HT-29 (cell line): ENCODE results near the gene SERPINB2. TPM values are rescaled to one million over a fixed set of nuclear protein-coding genes. Genes with fewer than 3 reads are reported as not detected.
"Not testable (repeated sequence)": the region's sequence is repeated elsewhere in the genome, so short reads cannot be mapped to it uniquely, and the experiment has no call there.

Source experiments
- DNase-seq: peaks from one replicate; pipeline ENCODE4 v3.0.0-alpha.2; 2015; ENCODE audit warnings: low spot score
- total RNA-seq: library from RNA; depleted of rRNA; stranded (reverse); fragments of >200 nt; shearing (Covaris generic); gene quantifications from 2 replicates; pipeline ENCODE4 v1.2.3, GENCODE V29; 2014; rRNA removed

The SERPINB2 gene
- total RNA-seq, 1 experiment from 2014 or later = not detected

- peak; percentile 75 for DNase-seq
Measured at GRCh38 chr18:63936156-63936931, 48.8 kb downstream of the SERPINB2 start.

- no peak for DNase-seq
Measured at GRCh38 chr18:63936932-63937393, 49.5 kb downstream of the SERPINB2 start.

- no peak for DNase-seq
Measured at GRCh38 chr18:63940008-63940407, 52.5 kb downstream of the SERPINB2 start.

GRCh38 chr18:63940543-63941050 lies 53.1 kb downstream of the SERPINB2 start:
- DNase-seq = not testable (repeated sequence)

GRCh38 chr18:63947051-63947790 lies 59.7 kb downstream of the SERPINB2 start:
- DNase-seq = no peak

- DNase-seq = peak; percentile 28
Measured at GRCh38 chr18:63949068-63949737, 61.7 kb downstream of the SERPINB2 start, which contains the start of gene HMSD. Gene HMSD, plus strand, starts transcription at chr18:63949301. Its CDS starts 4,155 bp downstream, at chr18:63953456.

GRCh38 chr18:63951302-63951705 lies 63.8 kb downstream of the SERPINB2 start:
- no peak for DNase-seq

Other genes with a start within 250 kb of the SERPINB2 start
- gene SERPINB4, start 243.4 kb upstream of the SERPINB2 start, total RNA-seq = not detected in 2 replicates
- not detected in 2 replicates for gene SERPINB3, start 225.8 kb upstream of the SERPINB2 start, total RNA-seq
- not detected in 2 replicates for gene SERPINB11, start 184.7 kb upstream of the SERPINB2 start, total RNA-seq
- gene SERPINB7, start 112.3 kb upstream of the SERPINB2 start, total RNA-seq = 0.16 TPM in 1 of 2 replicates, not detected in the other
- not detected in 2 replicates for gene SERPINB10, start 20.3 kb downstream of the SERPINB2 start, total RNA-seq
- not detected in 2 replicates for gene HMSD, start 61.6 kb downstream of the SERPINB2 start, total RNA-seq
- 3.4 and 4.8 TPM in 2 replicates for gene SERPINB8, start 82.4 kb downstream of the SERPINB2 start, total RNA-seq